Activated CD4-positive, alpha-beta T cell treated with anti-CD3 and anti-CD28 coated beads for 1 hour (primary cell): ENCODE measurements around the gene ATP6AP1.

Source experiments
- DNase-seq: peaks from one replicate; pipeline ENCODE4 v3.0.0-alpha.2; 2020

The ATP6AP1 gene

DNA sequence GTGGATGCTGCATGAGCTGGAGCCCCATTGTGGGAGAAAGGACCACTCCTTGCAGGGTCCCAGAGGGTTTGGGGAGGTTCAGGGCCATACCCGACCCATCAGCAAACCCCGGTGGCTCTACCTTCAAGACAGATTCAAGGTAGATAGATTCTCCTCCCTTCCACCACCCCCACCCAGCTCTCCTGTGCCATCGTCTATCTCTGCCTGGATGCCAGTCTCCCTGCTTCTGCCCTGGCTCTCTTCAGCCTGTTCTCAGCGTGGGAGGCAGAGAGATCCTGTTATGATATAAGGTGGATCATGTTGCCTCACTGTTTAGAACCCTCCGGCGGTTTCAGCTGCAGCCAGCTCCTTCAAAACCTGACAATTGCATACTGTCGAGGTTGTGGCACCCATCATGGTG, 45.2 kb downstream of the ATP6AP1 start:
- DNase-seq = no peak

DNA sequence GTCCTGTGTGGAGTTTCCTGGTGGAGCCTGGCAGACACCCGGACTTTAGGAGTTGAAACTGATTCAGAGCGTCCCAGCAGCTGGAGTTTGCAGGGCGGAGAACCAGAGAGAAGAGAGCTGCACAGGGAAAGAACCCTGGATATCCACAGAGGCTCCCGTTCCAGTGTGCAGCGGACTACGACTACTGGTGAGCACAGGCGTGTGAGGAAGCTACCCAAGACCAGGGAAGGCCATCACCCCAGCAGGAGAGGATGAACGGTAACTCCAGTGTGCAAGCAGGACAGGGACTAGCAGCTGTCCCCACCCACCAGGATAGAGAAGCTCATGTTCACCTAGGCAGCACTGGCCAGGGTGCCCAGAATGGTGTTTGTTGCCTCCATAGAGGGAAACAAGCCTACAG, 48.3 kb downstream of the ATP6AP1 start:
- DNase-seq = no peak

DNA sequence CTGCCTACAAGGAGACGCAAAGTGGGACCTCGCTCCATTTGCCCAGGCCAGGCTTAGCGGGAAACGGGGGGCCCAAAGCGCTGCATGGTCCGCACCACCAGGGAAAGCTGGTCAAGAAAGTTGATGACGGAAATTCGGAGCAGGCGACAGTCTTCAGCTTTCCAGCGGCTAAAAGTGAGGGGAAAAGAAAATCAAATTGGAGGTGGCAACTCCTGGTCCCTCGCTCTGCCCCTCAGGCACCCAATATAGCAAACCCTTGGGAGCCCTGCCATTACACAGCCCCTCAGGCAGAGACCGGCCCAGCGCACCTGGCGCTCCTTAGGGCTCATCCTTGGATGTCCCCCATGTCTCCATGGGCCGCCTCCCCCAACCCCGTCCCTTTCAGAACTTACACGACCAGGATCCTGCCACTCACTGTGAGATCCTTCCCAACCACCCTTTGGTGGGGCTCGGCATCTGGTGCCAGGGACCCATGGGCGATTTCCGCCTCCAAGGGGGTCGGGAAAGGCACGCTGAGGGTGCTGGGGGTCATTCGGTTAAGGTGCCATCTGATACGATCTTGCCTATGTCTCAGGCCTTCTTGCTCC, 49.5 kb downstream of the ATP6AP1 start:
- DNase-seq = no peak

DNA sequence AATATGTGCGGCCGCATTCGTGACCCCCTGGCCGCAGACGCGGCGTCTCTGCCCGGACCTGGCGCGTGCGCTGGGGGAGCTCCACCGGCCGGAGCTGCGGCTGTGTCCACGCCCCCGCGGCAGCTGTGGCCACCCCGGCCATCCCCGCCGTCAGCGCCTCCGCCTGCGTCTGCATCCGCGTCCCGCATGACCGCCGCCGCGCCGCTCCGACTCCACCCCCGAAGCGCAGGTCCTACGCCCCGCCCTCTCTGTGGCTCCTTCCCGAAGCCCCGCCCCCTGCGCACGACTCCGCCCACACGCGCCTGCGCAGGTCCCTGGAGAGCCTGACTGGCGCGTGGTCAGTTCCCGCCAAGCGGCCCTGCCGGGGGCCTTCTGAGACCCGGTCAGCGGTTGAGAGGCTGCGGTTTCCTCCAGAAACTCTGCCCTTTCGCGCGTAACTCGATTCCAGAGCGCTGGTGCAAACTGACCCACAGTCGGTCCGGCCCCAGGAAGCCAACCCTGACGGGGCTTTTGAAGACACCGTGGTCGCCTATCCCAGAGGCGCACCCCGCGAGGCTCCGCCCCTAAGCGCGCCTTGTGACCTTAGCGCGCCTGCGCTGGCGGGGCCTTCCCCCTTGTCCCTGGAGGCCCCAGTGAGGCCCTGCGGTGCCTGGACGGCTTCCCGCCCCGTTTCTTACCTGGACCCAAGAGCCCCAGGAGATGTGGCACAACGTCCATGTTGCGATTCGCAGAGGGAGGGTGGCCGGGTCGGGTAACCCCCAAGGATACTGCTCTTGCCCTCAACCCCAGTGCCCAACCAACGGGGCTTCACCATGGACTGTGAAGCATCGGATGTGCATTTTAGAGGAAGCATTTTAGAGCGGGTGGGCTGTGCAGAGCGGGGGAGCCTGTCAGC, 50.5 kb downstream of the ATP6AP1 start, which contains the start of gene LAGE3:
TSS of gene LAGE3 (minus strand) at position 554 of the 895 bp plus-strand sequence. CDS start at position 188, 366 bp downstream.
- DNase-seq = peak; percentile 89

DNA sequence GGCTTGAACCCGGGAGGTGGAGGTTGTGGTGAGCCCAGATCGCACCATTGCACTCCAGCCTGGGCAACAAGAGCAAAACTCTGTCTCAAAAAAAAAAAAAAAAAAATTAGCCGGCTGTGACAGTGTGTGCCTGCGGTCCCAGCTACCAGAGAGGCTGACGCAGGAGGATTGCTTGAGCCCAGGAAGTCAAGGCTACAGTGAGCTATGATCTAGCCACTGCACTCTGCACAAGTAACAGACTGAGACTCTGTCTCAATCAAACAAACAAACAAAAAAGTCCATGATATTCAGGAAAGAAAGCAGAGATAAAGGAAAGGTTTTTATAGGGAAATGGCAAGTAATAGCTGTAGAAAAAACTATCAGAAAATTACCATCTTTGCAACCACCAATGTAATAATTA, 52.7 kb downstream of the ATP6AP1 start:
- DNase-seq = no peak

DNA sequence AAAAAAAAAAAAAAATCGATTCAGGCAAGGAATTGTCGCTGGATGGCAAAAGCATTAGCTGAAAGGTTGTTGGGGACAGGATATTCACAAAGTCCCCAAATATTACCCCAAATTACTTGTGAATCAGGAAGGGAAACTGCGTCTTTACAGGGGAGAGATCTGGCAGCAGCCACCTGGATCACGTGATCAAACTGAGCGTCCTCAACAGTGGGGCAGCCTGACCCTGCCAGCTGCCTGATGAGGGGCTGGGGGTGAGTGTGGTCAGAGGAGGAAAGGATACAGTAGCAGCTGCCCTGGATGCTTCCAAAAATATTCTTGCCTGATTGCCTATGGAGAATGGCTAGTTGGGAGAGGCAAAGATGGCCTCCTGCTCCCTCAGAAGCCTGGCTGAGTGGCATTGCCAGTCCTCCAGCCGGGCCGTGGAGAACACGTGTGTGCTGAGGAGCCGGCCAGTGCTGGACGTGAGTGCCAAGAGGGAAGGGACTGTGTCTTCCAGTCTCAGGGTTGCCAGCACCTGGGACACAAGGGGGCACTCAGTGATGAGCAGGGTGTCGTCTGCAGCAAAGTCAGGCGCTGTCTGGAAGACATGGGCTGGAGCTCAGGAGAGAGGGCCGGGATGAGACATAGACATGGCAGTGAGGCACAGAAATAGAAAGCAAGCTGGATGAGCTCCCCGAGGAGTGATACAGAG, 53.6 kb downstream of the ATP6AP1 start:
- DNase-seq = no peak

DNA sequence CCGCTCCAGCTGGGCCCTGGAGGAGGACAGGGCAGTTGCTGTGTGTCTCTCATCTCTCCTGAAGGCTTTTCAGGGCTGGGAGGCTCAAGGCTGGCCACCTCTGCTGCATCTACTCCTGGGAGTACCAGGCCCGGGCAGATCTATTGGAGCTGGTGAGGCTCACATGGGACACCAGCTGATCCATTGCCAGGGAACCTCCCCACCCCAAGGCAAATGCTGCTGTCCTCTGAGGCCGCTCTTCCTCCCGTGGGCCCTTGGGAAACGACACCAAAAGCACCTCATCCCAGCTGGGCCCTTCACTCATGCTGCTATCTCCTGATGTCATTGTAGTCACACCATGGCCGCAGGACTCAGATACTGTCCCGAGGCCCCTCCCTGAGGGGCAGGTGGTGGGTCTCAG, 54.3 kb downstream of the ATP6AP1 start:
- no peak for DNase-seq

DNA sequence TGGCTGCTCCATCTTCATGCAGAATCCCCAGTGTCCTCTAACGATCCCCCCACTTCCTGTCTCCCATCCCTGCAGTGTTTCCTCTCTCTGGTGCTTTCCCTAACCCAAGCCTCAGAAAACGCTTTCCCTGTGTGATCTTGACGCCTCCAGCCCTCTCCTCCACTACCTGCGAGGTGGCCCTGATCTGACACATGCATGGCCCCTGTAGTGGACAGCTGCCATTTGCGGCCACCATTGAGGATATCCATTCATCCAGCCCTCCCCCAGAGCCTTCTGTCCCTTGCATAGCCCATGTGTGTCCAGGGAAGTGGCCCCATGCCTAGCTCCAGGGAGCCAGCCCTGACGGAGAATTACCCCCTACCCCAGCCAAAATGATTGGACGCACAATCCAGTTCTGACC, 54.8 kb downstream of the ATP6AP1 start:
- no peak for DNase-seq

DNA sequence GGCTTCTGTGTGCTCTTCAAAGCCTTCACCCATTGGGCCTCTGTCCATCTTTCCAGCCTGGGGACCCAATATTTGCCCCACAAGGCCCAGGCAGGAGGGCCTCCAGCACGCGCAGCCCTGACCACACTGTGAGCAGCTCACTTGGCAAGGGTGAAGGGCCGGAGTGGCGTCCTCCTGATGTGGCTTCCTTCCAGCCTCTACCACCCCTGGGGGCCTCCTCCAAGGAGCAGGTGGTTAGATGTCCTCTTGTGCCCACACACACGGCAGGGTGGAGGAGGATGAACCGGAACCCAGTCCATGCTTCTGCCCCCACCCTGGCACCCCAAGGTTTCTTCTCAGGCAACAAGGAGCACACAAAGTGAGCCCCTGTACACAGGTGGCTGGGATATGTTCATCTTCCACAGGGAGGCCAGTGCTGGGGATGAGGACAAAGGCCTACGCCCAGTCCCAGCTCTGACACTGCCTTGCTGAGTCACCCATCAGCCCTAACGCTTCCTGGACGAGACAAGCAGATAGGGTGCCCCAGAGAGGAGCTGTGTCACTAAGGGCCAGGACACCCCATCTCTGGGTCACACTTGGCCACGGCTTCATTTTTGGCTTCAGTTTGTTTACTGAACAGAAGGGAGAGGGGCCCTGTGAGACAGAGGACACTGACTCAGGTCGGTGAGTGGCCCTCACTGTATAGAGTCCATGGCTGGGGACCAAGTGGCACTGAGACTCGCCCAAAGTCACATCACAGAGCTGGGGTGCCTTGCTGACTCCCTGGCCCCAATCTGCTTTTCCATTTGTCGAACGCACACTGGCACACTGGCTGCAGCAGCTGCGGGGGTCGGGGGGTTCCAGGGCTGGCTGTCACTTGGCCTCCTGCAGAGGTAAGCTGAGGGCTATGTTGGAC, 56.0 kb downstream of the ATP6AP1 start:
- DNase-seq = no peak

DNA sequence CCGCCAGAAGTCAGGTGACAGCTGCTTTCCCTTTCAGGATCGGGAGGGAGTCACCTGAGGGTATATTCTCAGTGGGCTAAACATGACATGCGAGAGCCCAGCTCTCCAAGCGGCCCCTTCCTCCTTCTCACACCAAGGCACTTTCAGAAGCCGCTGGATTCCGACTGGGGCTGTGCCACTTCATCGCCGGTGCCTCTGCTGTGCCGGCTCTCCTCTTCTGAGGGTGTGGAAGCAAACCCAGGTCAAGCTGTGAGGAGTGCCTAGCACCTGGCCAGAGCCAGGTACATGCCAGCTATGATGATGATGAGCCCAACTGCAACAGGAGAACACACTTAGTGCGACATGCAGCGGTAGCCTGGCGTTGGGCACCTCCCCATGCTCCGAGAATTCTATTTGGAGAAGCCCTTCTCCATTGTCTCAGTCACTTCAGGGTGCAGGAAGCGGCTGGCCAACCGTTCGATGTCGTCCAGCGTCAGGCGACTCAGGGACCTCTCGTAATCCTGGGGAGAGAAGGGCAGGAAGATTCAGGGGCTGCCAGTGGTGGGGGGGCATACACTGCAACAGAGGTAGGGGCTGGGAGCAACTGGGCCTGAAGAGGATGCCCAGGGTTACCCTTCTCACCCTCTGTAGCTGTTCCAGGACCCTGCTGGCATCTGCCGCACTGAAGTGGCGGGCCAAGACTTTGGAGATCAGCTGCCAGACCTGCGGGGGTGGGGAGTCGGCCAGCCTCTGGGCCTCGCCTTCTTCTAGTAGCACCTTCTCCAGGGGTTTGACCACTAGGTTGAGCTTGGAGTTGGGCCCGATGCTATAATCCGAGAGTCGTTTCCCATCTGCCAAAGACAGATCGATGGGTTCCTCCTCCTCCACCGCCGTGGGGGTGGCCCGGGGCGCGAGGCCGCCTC, 56.9 kb downstream of the ATP6AP1 start:
- no peak for DNase-seq

DNA sequence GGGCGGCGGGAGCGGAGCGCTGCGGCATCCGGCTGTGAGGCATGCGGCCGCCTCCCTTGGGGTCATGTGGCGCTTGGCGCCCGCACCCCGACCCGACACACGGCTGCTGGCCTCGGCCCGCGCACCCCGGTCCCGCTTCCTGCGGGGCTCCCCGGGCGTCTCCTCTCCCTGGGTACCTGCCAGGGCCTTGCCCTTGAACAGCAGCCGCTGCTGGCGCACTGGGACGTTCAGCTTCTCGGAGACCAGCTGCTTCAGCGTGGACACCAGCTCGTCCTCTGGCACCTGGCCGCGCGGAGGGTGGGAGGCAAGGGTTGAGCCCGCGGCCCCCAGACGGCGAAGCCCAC, 57.5 kb downstream of the ATP6AP1 start:
- no peak for DNase-seq
